ENCODE results near the gene ABLIM2. TPM values are rescaled to one million over a fixed set of nuclear protein-coding genes. Genes with fewer than 3 reads are reported as not detected.
A peak's percentile ranks its signal among the peaks of the same experiment; 100 is the strongest.

ABLIM2 gene
- total RNA-seq, 3 donors from 2014 or later, result 0.26 to 0.54 (median 0.30) TPM

DNA sequence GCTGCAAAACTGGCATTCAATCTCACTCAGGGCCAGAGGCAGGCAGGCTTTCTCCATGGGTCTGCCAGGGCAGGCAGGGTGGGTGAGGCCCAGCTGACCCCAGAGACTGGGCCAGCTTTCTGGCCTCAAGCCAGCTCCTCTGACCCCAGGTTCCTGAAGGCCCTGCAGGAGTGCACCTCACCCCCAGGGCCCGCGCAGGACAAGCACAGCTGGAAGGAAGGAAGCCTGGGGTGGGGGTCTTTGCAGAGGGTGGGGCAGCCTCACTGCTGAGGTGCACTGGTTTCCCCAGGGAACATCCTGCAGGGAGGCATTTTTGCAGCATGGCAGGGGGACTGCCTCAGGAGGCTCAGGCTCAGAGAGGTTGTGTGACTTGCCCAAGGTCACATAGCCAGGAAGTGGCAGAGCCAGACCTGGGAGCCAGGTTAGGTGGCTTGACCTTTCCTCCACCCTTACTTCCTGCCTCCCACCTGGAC is 187.4 kb downstream of the ABLIM2 start:
- Mint-ChIP-seq H3K9me3 (no peaks in the 10 kb centered on the region), H3K4me3 (peak overlapping the region; percentile 90), H3K36me3 (ENCODE audit: insufficient read depth) (peaks cover 3% of the 10 kb centered on the region), H3K27me3 (ENCODE audit: low read depth) (no peaks in the 10 kb centered on the region), H3K4me1 (ENCODE audit: low read depth) (peaks cover 59% of the 10 kb centered on the region)
- DNase-seq, result no peak
- ATAC-seq, result no peak

DNA sequence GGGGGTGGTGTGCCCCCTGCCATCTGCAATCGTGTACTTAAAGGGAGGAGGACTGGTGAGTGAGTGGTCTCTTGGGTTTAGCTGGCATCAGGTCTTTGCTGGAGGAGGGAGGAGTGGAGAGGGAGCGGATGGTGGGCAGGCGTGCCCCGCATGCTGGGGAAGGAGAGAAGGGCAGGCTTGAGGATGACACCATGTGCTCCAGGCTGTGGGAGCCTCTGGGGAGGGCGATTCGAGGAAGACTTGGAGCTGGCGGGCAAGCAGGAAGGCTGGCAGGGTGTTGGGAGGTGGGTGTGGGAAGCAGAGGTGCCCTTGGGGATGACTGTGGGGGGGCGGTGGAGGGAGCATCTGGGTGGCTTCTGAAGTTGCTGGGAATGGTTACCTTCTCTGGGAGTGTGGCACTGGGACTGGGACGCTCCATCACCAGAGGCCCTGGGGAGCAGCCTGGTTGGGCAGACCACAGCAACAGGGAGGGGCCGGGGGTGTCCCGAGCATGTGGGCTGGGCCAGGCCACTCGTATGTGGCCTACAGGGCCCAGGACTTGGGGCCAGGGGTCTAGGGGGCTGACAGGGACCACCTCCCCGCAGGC is 188.2 kb downstream of the ABLIM2 start:
- H3K27me3 Mint-ChIP-seq (ENCODE audit: low read depth), result no peaks in the 10 kb centered on the region
- H3K9me3 Mint-ChIP-seq, result no peaks in the 10 kb centered on the region
- peaks cover 3% of the 10 kb centered on the region for H3K36me3 Mint-ChIP-seq (ENCODE audit: insufficient read depth)
- DNase-seq (no peak), ATAC-seq (peak in 1 of 2 donors; percentile 17)
- peak overlapping the region; percentile 90 for H3K4me3 Mint-ChIP-seq
- H3K4me1 Mint-ChIP-seq (ENCODE audit: low read depth), result peaks cover 65% of the 10 kb centered on the region

DNA sequence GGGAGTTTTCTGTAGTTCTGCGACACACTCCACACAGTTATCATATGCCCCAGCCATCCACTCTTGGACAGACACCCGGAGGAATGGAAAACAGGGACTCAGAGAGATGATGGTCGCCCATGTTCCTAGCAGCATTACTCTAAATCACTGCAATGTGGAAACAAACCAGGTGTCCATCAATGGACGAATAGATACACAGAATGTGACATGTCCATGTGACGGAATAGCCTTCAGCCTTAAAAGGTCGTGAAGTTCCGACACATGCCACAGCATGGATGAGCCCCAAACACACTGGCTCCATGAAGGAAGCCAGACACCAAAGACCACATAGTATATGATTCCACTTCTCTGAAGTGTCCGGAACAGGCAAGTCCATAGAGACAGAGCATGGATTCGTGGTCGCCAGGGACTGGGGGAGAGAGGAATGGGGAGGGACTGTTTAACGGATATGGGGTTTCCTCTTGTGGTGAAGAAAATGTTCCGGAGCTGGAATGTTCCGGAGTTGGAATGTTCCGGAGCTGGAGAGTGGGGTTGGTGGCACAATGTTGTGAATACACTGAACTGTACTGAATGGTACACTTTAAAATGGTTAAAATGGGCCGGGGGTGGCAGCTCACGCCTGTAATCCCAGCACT is 190.2 kb downstream of the ABLIM2 start:
- no peaks in the 10 kb centered on the region for H3K27me3 Mint-ChIP-seq (ENCODE audit: low read depth)
- peaks cover 73% of the 10 kb centered on the region for H3K4me1 Mint-ChIP-seq (ENCODE audit: low read depth)
- peaks cover 3% of the 10 kb centered on the region for H3K36me3 Mint-ChIP-seq (ENCODE audit: insufficient read depth)
- DNase-seq (no peak), ATAC-seq (no peak)
- no peak overlapping the region for H3K4me3 Mint-ChIP-seq
- no peaks in the 10 kb centered on the region for H3K9me3 Mint-ChIP-seq

DNA sequence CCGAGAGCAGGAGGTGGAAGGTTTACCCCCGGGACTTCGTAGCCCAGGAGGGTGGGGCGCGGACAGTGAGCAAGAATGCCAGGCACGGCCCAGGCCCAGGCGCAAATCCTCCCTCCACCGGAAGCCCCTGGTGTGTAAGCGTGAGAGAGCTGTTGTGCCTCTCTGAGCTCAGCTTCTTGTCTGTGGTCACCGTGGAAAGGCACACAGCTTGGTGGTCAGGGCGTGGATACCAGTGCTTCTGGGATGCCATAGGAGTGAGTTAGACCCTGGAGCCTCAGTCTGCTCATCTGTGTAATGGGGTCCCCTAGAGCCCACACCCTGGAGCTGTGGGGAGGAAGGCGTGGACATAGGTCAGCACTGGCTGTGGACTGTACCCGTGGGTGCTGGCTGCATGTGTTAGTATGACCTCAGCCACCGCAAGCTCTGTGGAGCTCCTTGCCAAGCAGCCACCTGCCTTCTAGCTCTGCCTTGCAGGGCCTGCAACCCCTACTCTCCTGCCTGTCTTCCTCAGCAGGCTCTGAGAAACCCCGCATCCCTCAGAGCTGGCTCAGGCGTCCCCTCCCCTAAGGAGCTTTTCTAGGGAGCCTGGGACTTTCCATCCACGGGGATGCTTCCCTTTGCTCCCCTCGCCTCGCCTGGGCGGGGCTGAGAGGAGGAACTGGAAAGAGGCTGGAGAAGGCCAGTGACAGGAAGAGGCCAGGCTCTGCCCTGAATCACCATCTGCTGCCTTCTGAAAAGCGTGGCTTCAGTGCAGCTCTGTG is 190.9 kb downstream of the ABLIM2 start:
- Mint-ChIP-seq H3K9me3 (no peaks in the 10 kb centered on the region), H3K4me3 (no peak overlapping the region), H3K4me1 (ENCODE audit: low read depth) (peaks cover 70% of the 10 kb centered on the region), H3K27me3 (ENCODE audit: low read depth) (no peaks in the 10 kb centered on the region), H3K36me3 (ENCODE audit: insufficient read depth) (peaks cover 2% of the 10 kb centered on the region)
- ATAC-seq, result no peak
- DNase-seq, result no peak

DNA sequence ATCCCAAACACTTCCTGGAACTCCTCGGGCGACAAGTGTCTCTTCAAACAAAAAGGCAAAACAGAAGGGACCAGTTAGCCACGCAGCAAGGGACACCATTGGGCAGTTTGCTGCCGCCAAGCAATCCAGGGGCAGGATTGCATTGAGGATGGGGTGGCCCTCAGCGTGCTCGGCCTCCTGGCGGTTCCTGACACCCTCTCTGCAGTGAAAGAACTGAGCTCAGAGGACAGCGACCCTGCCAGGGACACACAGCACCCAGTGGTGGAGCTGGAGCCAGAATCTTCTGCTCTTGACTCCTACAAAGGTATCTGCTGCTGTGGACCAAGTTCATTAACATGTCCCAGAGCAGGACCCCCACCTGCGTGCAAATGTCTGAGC is 191.6 kb downstream of the ABLIM2 start:
- H3K4me3 Mint-ChIP-seq, result no peak overlapping the region

DNA sequence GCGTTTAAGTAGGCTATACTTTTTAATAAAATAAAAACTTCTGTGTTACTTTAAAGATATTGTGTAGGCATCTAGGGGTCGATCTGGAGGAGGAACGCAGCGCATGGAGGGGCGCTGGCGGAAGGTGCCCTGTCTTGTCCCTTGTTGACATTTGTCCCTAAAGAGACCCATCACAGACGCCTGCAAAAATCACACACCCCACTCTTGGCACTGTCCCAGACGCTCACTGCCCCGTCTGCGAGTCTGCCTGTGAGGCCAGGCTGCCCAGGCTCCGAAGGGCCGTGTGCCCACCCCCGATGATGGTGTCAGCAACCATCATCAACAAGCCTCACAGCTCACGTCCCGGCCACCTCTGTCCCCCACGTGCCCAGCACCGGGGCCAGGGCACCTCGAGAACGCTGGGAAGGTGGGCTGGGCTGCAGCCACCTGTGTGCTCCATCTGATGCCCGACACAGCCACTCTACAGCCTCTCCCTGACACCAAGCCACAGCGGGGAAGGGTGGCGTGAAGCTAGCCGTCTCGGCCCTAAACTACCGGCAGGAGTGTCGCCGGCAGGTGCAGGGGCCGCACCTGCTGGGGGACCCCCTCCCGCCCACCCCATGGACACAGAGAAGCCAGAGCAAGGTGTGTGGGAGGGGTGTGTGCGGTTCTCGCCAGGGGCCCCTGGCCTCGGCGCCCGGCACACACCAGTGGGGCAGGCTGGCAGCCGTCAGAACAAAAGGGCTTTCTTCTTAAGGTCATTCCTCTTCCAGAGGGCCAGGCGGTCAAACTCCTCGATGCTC is 192.1 kb downstream of the ABLIM2 start:
- no peak for ATAC-seq
- no peaks in the 10 kb centered on the region for H3K9me3 Mint-ChIP-seq
- no peak overlapping the region for H3K4me3 Mint-ChIP-seq

More for the DNA sequence above, 191.6 kb downstream of the ABLIM2 start:
- Mint-ChIP-seq H3K4me1 (ENCODE audit: low read depth) (peaks cover 66% of the 10 kb centered on the region), H3K9me3 (no peaks in the 10 kb centered on the region), H3K27me3 (ENCODE audit: low read depth) (no peaks in the 10 kb centered on the region), H3K36me3 (ENCODE audit: insufficient read depth) (no peaks in the 10 kb centered on the region)
- no peak for ATAC-seq
- no peak for DNase-seq

DNA sequence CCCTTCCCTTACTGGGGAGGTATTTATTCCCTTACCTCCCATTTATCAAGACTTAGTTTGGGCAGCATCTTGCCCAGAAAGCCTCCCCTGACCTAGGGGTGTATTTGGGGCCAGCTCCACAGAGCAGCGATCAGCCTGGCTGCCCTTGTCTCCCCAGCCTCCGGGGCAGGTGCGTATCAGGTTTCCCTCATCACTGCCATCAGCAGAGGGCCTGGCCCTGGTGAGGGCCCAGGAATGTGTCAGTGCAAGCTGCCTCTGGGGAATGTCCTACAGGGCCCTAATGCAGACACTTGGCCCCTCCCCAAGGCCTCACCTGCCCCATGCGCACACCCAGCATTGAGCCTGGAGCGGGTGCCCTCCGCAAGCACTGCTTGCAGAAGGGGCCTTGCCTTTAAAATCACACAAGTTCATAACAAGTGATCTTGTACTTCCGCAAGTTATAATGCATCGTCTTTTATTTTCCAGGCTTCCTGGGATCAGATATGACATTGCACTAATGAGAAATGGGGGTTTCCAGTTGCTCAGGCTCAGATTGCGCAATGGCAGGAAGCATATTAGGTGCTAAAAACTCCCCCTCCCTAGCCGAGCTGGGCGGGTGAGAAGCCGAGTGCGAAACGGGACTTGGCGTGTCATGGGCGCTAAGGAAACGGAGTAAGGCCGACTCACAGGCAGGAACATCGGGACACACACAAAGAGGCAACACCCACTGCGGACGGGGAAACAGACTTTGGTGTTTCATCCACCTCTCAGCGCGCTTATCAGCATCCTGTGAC is 193.5 kb downstream of the ABLIM2 start:
- peak; percentile 40 for DNase-seq
- ATAC-seq, result no peak
- Mint-ChIP-seq H3K36me3 (ENCODE audit: insufficient read depth) (no peaks in the 10 kb centered on the region), H3K4me1 (ENCODE audit: low read depth) (peaks cover 65% of the 10 kb centered on the region), H3K4me3 (no peak overlapping the region), H3K27me3 (ENCODE audit: low read depth) (no peaks in the 10 kb centered on the region), H3K9me3 (no peaks in the 10 kb centered on the region)

More for the DNA sequence above, 192.1 kb downstream of the ABLIM2 start:
- Mint-ChIP-seq H3K27me3 (ENCODE audit: low read depth) (no peaks in the 10 kb centered on the region), H3K36me3 (ENCODE audit: insufficient read depth) (no peaks in the 10 kb centered on the region), H3K4me1 (ENCODE audit: low read depth) (peaks cover 64% of the 10 kb centered on the region)
- DNase-seq, result no peak

DNA sequence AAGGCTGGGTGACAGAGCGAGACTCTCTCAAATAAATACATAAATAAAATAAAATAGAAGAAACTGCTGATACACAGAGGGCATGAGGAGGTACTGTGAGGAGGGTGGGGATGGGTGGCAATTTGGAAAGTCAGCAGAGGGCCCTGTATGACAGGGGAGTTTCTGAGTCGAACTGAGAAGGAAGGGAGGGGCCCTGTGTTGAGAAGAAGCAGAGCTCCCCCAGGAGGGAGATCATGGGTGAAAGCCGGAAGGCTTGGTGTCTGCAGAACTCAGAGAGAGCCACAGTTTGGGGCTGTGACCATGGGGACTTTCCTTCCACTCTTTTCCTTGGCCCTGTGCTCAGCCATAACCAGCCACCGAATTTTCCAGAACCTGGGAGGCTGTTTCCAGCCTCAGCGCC is 194.2 kb downstream of the ABLIM2 start:
- Mint-ChIP-seq H3K36me3 (ENCODE audit: insufficient read depth) (no peaks in the 10 kb centered on the region), H3K4me3 (no peak overlapping the region), H3K27me3 (ENCODE audit: low read depth) (no peaks in the 10 kb centered on the region), H3K9me3 (no peaks in the 10 kb centered on the region), H3K4me1 (ENCODE audit: low read depth) (peaks cover 58% of the 10 kb centered on the region)
- ATAC-seq (peak in 1 of 2 donors; percentile 21), DNase-seq (peak; percentile 19)

DNA sequence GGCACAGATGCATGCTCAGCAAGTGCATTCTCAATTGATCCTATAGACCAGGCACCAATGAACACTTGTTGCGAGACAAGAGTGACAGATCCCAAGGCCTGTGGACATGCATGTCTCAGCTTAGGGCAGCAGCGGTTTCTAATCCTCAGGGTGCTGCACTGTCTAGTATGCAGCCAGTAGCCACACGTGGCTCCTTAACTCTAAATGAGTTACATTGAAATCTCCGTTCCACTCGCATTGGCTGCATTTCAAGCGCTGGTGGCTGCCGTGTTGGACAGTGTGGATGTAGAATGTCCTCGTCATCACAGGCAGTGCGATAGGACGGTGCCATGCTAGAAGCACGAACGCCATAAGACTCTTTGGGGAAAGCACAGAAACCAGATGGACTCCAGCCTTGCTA is 194.9 kb downstream of the ABLIM2 start:
- H3K4me1 Mint-ChIP-seq (ENCODE audit: low read depth), result peaks cover 55% of the 10 kb centered on the region
- H3K27me3 Mint-ChIP-seq (ENCODE audit: low read depth), result no peaks in the 10 kb centered on the region

DNA sequence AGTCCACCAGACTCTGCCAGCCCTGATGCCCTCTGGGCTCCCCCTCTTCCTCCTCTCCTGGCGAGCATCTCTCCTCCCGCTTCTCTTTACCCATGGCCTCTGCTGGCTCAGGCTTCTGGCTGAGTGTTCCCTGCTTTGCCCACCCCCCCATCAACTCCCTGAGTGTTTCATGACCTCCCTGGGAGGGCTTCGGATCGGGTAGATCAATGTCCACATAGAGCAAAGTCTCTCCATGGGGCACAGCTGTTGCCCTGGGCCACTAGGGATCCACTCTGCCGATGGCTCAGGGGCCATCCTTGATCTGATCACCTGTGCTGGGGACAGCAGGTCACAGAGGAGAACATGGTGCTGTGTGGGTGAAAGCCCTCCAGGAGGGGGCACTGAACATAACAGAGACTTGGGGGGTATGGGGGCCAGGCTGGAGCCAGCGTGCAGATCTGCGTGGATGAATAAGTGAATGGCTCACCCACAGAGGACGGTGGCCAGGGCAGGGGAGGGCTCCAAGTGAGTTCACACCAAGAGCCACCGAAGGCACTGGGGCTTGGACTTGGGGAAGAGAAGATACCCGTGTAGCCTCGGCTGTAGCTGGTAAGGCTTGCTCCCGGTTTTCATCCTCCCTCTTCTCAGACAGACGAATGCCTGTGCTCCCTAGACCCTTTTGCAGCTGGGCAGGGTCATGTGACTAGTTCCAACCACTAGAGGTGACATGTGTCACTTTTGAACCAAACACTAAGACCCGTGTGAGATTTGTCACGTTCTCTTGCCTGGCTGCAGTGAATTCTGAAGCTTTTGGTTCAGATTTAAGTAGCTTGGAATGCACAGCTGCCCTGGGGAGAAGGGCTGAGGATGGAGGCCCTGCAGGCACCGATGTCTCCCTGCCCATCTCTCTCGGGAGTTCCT is 195.8 kb downstream of the ABLIM2 start:
- no peaks in the 10 kb centered on the region for H3K27me3 Mint-ChIP-seq (ENCODE audit: low read depth)
- H3K9me3 Mint-ChIP-seq, result no peaks in the 10 kb centered on the region
- no peaks in the 10 kb centered on the region for H3K36me3 Mint-ChIP-seq (ENCODE audit: insufficient read depth)
- no peak overlapping the region for H3K4me3 Mint-ChIP-seq
- ATAC-seq, result no peak
- DNase-seq, result no peak
- H3K4me1 Mint-ChIP-seq (ENCODE audit: low read depth), result peaks cover 46% of the 10 kb centered on the region

More for the DNA sequence above, 194.9 kb downstream of the ABLIM2 start:
- DNase-seq (no peak), ATAC-seq (no peak)
- Mint-ChIP-seq H3K9me3 (no peaks in the 10 kb centered on the region), H3K36me3 (ENCODE audit: insufficient read depth) (no peaks in the 10 kb centered on the region), H3K4me3 (no peak overlapping the region)

DNA sequence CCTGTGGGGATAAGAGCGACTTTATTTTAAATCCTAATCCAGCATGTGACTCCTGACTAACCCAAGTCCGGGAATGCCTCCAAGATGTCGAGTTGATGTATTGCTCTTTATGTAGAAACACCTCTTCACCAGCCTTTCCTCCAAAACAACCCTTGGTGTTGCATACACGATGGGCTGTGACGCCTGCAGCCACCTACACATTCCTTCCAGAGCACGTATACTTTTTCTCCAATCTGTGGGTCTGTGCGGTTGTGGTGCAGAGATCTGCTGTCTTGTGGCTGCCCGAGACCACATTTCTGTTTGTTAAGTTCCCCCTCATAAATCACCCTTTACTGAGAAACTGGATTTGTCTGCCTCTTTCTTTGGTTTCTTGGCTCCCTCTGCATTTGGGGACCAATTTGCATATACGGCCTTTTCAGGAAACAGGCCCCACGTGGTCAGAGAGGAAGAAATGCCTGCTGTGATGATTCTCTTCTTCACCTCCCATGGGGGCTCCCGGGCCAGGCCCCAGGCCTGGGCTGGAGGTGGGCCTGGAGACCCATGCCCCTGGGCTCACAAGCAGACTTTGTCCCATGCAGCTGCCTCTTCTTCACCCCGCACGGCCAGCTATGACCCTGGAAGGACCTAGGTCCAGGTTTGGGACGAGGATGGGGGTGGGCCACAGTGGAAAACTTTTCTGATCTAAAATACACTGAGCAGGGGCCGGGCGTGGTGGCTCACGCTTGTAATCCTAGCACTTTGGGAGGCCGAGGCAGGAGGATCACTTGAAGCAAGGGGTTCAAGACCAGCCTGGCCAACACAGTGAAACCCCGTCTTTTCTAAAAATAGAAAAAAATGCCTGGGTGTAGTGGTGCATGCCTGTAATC is 197.6 kb downstream of the ABLIM2 start:
- Mint-ChIP-seq H3K36me3 (ENCODE audit: insufficient read depth) (no peaks in the 10 kb centered on the region), H3K4me3 (no peak overlapping the region), H3K9me3 (no peaks in the 10 kb centered on the region), H3K4me1 (ENCODE audit: low read depth) (peaks cover 38% of the 10 kb centered on the region), H3K27me3 (ENCODE audit: low read depth) (peaks cover 1% of the 10 kb centered on the region)
- ATAC-seq, result peak; percentile 83 to 88
- peak; percentile 42 for DNase-seq

DNA sequence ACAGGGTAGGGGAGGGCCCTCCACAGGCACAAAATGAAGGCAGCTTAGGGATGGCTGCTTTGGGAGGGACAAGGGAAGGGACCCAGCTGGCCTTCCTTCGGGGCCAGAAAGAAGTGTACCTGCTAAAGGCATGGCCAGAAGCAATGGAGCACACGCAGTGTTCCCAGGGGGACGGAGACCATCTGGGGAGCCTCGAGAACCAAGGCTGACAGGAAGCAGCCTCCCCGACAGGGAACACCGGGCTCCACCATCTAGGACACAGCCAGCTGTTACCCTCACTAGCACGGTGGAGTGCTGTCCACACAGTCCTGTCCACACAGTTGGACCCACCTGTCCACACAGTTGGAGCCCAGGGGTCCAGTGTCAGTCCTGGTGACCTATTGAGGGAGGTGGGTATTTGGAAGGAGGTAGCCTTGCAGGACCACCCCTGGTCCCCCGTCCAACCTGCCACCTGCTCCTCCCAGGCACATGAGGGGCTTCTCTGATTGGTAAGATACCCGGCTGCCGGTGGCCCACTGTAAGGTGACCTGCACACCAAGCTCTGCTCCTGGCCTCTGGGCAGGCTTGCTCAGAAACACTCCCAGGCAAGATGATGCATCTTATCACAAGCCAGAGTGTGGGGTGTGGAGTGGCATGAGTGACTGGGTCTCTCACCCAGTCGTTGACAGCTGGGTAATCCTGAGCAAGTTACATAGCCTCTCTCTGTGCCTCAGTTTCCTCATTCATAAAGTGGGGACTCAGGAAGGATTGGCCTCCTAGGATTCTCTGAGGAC is 198.4 kb downstream of the ABLIM2 start:
- no peaks in the 10 kb centered on the region for H3K9me3 Mint-ChIP-seq
- H3K4me3 Mint-ChIP-seq, result no peak overlapping the region

More for the DNA sequence above, 198.4 kb downstream of the ABLIM2 start:
- Mint-ChIP-seq H3K4me1 (ENCODE audit: low read depth) (peaks cover 30% of the 10 kb centered on the region), H3K36me3 (ENCODE audit: insufficient read depth) (no peaks in the 10 kb centered on the region), H3K27me3 (ENCODE audit: low read depth) (peaks cover 1% of the 10 kb centered on the region)
- DNase-seq, result no peak
- peak; percentile 60 to 66 for ATAC-seq
